Fibroblast of skin of right quadriceps (primary cell): Measurements from ENCODE around the gene PARVB.

Experiments
- DNase-seq: peaks from one replicate; pipeline ENCODE4 v3.0.0-alpha.2; 2013

The PARVB gene

GRCh38 chr22:44205516-44206329 lies 181.6 kb downstream of the PARVB start:
- no peak for DNase-seq

- no peak for DNase-seq
Observed at GRCh38 chr22:44206330-44206645, 182.2 kb downstream of the PARVB start.

GRCh38 chr22:44206696-44207095 lies 182.6 kb downstream of the PARVB start:
- DNase-seq = no peak

GRCh38 chr22:44207173-44207980 lies 183.3 kb downstream of the PARVB start:
- DNase-seq = no peak

- no peak for DNase-seq
Observed at GRCh38 chr22:44207981-44208317, 183.8 kb downstream of the PARVB start.

- DNase-seq = no peak
Observed at GRCh38 chr22:44209343-44209742, 185.2 kb downstream of the PARVB start.

GRCh38 chr22:44210722-44211121 lies 186.6 kb downstream of the PARVB start:
- DNase-seq = peak; percentile 29

GRCh38 chr22:44211256-44211945 lies 187.3 kb downstream of the PARVB start:
- DNase-seq = no peak

- peak; percentile 23 for DNase-seq
Observed at GRCh38 chr22:44211946-44212930, 188.1 kb downstream of the PARVB start.

GRCh38 chr22:44212936-44213335 lies 188.8 kb downstream of the PARVB start:
- no peak for DNase-seq

GRCh38 chr22:44213489-44214043 lies 189.5 kb downstream of the PARVB start:
- DNase-seq = no peak

- DNase-seq = no peak
Observed at GRCh38 chr22:44214187-44214586, 190.1 kb downstream of the PARVB start.

GRCh38 chr22:44214764-44215163 lies 190.7 kb downstream of the PARVB start:
- DNase-seq = no peak

GRCh38 chr22:44215287-44215686 lies 191.2 kb downstream of the PARVB start:
- no peak for DNase-seq

- DNase-seq = no peak
Observed at GRCh38 chr22:44217346-44217745, 193.2 kb downstream of the PARVB start.

- no peak for DNase-seq
Observed at GRCh38 chr22:44218071-44218470, 194.0 kb downstream of the PARVB start.

- DNase-seq = no peak
Observed at GRCh38 chr22:44219101-44219870, 195.2 kb downstream of the PARVB start.

- no peak for DNase-seq
Observed at GRCh38 chr22:44220727-44221680, 196.9 kb downstream of the PARVB start.

- DNase-seq = no peak
Observed at GRCh38 chr22:44221710-44222475, 197.8 kb downstream of the PARVB start.
